GM18499 (cell line): ENCODE measurements around the gene C1orf159.
"Not testable (repeated sequence)": the region's sequence is repeated elsewhere in the genome, so short reads cannot be mapped to it uniquely, and the experiment has no call there.

ENCODE experiments used
- ATAC-seq: cut with Tn5 transposase; IDR thresholded peaks from one replicate; pipeline ENCODE4 v1.9.1; 2021; ENCODE audit warnings: moderate number of reproducible peaks; ENCODE audit not compliant: insufficient read depth, unreplicated experiment

The C1orf159 gene

GRCh38 chr1:1069711-1070676 is 45.9 kb downstream of the C1orf159 start:
- no peak for ATAC-seq

GRCh38 chr1:1069056-1069710 is 46.7 kb downstream of the C1orf159 start:
- no peak for ATAC-seq

- ATAC-seq = no peak
Measured at GRCh38 chr1:1068517-1069055, 47.3 kb downstream of the C1orf159 start.

GRCh38 chr1:1067860-1068516 is 47.9 kb downstream of the C1orf159 start:
- ATAC-seq = no peak

- ATAC-seq = no peak
Measured at GRCh38 chr1:1067284-1067859, 48.5 kb downstream of the C1orf159 start.

GRCh38 chr1:1066403-1067283 is 49.2 kb downstream of the C1orf159 start:
- no peak for ATAC-seq

- not testable (repeated sequence) for ATAC-seq
Measured at GRCh38 chr1:1065940-1066304, 50.0 kb downstream of the C1orf159 start.

- no peak for ATAC-seq
Measured at GRCh38 chr1:1065265-1065939, 50.5 kb downstream of the C1orf159 start.

- peak; percentile 36 for ATAC-seq
Measured at GRCh38 chr1:1063945-1064831, 51.7 kb downstream of the C1orf159 start.

- ATAC-seq = no peak
Measured at GRCh38 chr1:1063261-1063944, 52.5 kb downstream of the C1orf159 start.

GRCh38 chr1:1062348-1063163 is 53.3 kb downstream of the C1orf159 start:
- no peak for ATAC-seq

- no peak for ATAC-seq
Measured at GRCh38 chr1:1061682-1062345, 54.1 kb downstream of the C1orf159 start.

GRCh38 chr1:1060281-1061000 is 55.4 kb downstream of the C1orf159 start:
- ATAC-seq = no peak

- no peak for ATAC-seq
Measured at GRCh38 chr1:1059494-1060280, 56.2 kb downstream of the C1orf159 start.
